Calu3 (cell line): ENCODE measurements around the gene KIF23. TPM values are rescaled to one million over a fixed set of nuclear protein-coding genes. Genes with fewer than 3 reads are reported as not detected.

Source experiments
- BruUV-seq: library from RNA; stranded (reverse); fragments of 400-500 nt; replicated peaks from 2 replicates; lab custom pipeline; 2021; lab: Mats Ljungman, UMichigan
- CTCF ChIA-PET: fragments of 300-600 bp; sonication (Branson Sonifier 250); formaldehyde crosslinking; loops from one replicate; lab custom pipeline; 2022; ENCODE audit warnings: antibody characterized with exemption; lab: Charles Lee
- DNase-seq: peaks from one replicate; pipeline ENCODE4 v3.0.0; 2022
- H3K27ac Mint-ChIP-seq: one replicate; pipeline ENCODE4 v1.8.0; 2022; ENCODE audit warnings: mixed read lengths; ENCODE audit not compliant: unreplicated experiment
- H3K27me3 Mint-ChIP-seq: one replicate; pipeline ENCODE4 v1.8.0; 2022; ENCODE audit warnings: mixed read lengths; ENCODE audit not compliant: unreplicated experiment
- H3K36me3 Mint-ChIP-seq: one replicate; pipeline ENCODE4 v1.8.0; 2022; ENCODE audit warnings: mild to moderate bottlenecking, moderate library complexity, mixed read lengths; ENCODE audit not compliant: insufficient read depth, unreplicated experiment
- H3K4me1 Mint-ChIP-seq: one replicate; pipeline ENCODE4 v1.8.0; 2022; ENCODE audit warnings: mild to moderate bottlenecking, low read depth, mixed read lengths; ENCODE audit not compliant: unreplicated experiment
- H3K4me3 Mint-ChIP-seq: one replicate; pipeline ENCODE4 v1.8.0; 2022; ENCODE audit warnings: mild to moderate bottlenecking, low read depth, moderate library complexity, mixed read lengths; ENCODE audit not compliant: unreplicated experiment
- H3K9me3 Mint-ChIP-seq: one replicate; pipeline ENCODE4 v1.8.0; 2022; ENCODE audit warnings: low read depth, mixed read lengths; ENCODE audit not compliant: unreplicated experiment
- intact Hi-C: fragments of 100-400 bp; cut with micrococcal nuclease; formaldehyde crosslinking; loops from one replicate; pipeline ENCODE4 v1.10.0; 2022; ENCODE audit not compliant: unreplicated experiment
- total RNA-seq: library from RNA; stranded (reverse); gene quantifications from 2 replicates; pipeline ENCODE4 v1.2.3, GENCODE V29; 2022
- TF ChIP-seq, protein P1 (sequence below): fragments of 200-600 bp; IDR thresholded peaks from one replicate; pipeline ENCODE4 v1.8.0; 2022; ENCODE audit warnings: antibody characterized with exemption; ENCODE audit not compliant: unreplicated experiment

KIF23 gene
- total RNA-seq, 1 experiment from 2014 or later, result 108 TPM

- no TSS peak for BruUV-seq
- CTCF ChIA-PET, result interaction anchor here (0.6 to 3.3 kb wide), 12 partner anchors 9 to 335 kb away, joined by 3 to 9 read pairs (median 4); no protein-coding TSS in a partner anchor
- DNase-seq, result no peak
- Mint-ChIP-seq H3K4me3 (no peak overlapping the region), H3K9me3 (no peaks in the 10 kb centered on the region), H3K4me1 (peaks cover 29% of the 10 kb centered on the region), H3K27ac (no peak overlapping the region), H3K36me3 (no peaks in the 10 kb centered on the region), H3K27me3 (no peaks in the 10 kb centered on the region)
- TF ChIP-seq, protein P1, sequence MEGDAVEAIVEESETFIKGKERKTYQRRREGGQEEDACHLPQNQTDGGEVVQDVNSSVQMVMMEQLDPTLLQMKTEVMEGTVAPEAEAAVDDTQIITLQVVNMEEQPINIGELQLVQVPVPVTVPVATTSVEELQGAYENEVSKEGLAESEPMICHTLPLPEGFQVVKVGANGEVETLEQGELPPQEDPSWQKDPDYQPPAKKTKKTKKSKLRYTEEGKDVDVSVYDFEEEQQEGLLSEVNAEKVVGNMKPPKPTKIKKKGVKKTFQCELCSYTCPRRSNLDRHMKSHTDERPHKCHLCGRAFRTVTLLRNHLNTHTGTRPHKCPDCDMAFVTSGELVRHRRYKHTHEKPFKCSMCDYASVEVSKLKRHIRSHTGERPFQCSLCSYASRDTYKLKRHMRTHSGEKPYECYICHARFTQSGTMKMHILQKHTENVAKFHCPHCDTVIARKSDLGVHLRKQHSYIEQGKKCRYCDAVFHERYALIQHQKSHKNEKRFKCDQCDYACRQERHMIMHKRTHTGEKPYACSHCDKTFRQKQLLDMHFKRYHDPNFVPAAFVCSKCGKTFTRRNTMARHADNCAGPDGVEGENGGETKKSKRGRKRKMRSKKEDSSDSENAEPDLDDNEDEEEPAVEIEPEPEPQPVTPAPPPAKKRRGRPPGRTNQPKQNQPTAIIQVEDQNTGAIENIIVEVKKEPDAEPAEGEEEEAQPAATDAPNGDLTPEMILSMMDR, result no peak
- intact Hi-C loops, result loop anchor here (1.0 to 10.0 kb wide), 4 partner anchors 107 to 335 kb away; partner anchors contain the start of gene GLCE
Measured at GRCh38 chr15:69393831-69394491, 20.2 kb upstream of the KIF23 start.

DNA sequence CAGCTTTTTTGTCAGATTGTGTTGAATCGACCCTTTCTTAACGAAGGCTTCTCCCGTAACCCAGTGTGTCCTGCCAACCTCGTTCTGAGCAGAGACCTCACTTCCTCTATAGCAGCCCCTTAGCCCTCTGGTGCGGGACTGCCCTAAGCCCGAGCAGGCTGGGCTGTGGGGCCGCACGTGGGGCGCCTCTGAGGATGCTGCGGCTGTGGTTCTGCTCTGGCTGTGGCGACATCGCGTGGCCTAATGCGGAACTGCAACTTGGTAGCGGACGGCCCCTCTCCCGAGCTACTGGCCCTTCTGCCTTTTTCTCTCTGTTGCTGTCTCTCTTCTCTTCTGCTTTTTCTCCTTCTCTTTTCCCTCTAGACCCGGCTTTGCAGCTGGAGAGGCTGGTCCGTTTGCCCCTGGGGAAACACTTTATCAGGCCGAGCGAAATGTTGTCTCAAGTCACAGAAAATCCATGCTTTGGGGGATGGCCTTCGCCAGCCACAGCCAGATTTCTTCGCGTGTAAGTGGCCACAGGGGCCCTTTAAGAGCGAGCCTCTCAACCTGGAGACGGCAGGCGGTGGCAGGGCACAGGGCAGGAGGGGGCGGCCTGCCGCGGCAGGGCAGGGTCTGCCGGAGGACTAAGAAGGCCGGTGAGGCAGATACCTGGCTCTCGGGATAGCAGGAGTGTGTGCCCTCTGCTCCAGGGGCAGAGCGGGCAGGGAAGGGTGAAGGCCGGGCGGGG lies 19.4 kb upstream of the KIF23 start:
- H3K27ac Mint-ChIP-seq, result no peak overlapping the region
- intact Hi-C loops, result loop anchor here (1.0 to 10.0 kb wide), 4 partner anchors 107 to 335 kb away; partner anchors contain the start of gene GLCE
- H3K9me3 Mint-ChIP-seq, result no peaks in the 10 kb centered on the region
- H3K4me1 Mint-ChIP-seq, result peaks cover 29% of the 10 kb centered on the region
- no peaks in the 10 kb centered on the region for H3K36me3 Mint-ChIP-seq
- no peak overlapping the region for H3K4me3 Mint-ChIP-seq
- no TSS peak for BruUV-seq
- peak; percentile 92 for DNase-seq
- CTCF ChIA-PET, result interaction anchor here (0.6 to 3.3 kb wide), 14 partner anchors 9 to 336 kb away, joined by 3 to 9 read pairs (median 4); no protein-coding TSS in a partner anchor
- TF ChIP-seq, protein P1, result peak; percentile 95
- no peaks in the 10 kb centered on the region for H3K27me3 Mint-ChIP-seq

DNA sequence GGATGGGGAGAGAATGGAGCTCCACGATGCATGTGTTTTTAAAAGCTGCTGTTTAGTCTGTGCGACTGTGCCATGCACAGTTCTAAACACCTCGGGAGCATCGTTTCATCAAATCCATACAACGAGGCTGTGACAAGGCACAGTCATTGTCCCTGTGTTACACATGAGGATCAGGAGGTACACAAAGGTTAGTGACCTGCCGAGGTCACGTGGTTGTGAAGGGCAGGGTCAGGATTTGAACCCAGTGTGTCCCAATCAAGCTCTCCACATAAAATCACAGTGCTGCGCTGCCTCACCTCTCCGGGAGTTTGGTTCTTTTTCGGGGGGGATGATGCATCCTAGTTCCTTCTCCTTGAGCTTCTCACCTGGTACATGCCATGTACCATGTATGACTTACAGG lies 18.7 kb upstream of the KIF23 start:
- Mint-ChIP-seq H3K4me3 (no peak overlapping the region), H3K27me3 (no peaks in the 10 kb centered on the region), H3K27ac (no peak overlapping the region), H3K4me1 (peaks cover 29% of the 10 kb centered on the region), H3K36me3 (no peaks in the 10 kb centered on the region), H3K9me3 (no peaks in the 10 kb centered on the region)
- no TSS peak for BruUV-seq
- intact Hi-C loops, result loop anchor here (10.0 kb wide), 1 partner anchor 231 kb away; the partner anchor contains the start of gene GLCE
- CTCF ChIA-PET, result interaction anchor here (1.1 to 3.3 kb wide), 4 partner anchors 9 to 336 kb away, joined by 4 to 9 read pairs (median 5); no protein-coding TSS in a partner anchor
- DNase-seq, result no peak
- TF ChIP-seq, protein P1, result no peak

DNA sequence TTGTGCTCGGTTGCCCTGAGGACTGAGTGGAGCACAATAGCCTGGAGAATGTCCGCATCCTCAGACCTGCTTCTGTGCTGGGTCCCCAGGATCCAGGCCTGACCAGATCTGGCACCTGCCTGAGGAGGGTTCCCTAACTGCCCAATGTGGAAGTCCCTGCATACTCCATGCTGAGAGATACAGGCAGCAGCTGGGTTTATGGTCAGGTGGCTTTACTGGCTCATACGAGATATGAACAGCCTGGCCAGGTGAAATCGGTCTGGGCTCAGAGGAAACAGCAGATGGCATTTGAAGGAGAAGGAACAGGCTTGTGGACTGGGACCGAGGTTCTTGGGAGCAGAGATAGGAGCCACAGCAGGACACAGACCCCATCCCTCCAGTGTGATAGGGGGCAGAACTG lies 18.2 kb upstream of the KIF23 start:
- Mint-ChIP-seq H3K9me3 (no peaks in the 10 kb centered on the region), H3K27me3 (no peaks in the 10 kb centered on the region), H3K36me3 (no peaks in the 10 kb centered on the region), H3K4me1 (peaks cover 28% of the 10 kb centered on the region), H3K27ac (no peak overlapping the region), H3K4me3 (no peak overlapping the region)
- TF ChIP-seq, protein P1, result no peak
- CTCF ChIA-PET, result interaction anchor here (2.2 kb wide), 1 partner anchor 8 kb away, joined by 6 read pairs; no protein-coding TSS in a partner anchor
- intact Hi-C loops, result loop anchor here (10.0 kb wide), 1 partner anchor 231 kb away; the partner anchor contains the start of gene GLCE
- BruUV-seq, result no TSS peak
- no peak for DNase-seq
